GM19239 (cell line): ENCODE data around the gene C21orf91.
"Not testable (repeated sequence)": the region's sequence is repeated elsewhere in the genome, so short reads cannot be mapped to it uniquely, and the experiment has no call there.

Source experiments
- DNase-seq: peaks from one replicate; pipeline ENCODE4 v3.0.0; 2011; ENCODE audit warnings: low spot score; ENCODE audit not compliant: insufficient read length
- FAIRE-seq: peaks from 2 replicates; lab custom pipeline; 2011; peaks lifted over from hg19 to GRCh38; lab: Jason Lieb, UNC

Gene C21orf91

DNA sequence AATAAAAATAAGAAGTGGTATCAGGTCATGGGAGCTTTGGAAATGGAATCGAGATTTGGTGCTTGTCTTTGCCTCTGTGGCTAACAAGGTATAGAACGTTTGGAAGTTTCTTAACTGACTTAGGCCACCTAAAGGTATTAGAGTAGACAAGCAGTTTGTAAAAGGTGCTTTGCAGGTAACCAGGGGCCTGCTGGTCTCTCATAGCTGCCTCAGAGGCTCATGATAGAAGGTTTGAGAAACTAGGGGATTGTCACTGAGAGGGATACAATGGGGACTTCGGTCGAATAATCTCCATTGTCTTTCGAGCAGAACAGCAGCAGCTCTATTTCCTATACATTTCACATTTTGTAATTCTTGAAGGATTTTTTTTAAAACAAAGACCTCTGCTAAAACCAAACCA, 37.6 kb downstream of the C21orf91 start:
- FAIRE-seq (no peak), DNase-seq (no peak)

DNA sequence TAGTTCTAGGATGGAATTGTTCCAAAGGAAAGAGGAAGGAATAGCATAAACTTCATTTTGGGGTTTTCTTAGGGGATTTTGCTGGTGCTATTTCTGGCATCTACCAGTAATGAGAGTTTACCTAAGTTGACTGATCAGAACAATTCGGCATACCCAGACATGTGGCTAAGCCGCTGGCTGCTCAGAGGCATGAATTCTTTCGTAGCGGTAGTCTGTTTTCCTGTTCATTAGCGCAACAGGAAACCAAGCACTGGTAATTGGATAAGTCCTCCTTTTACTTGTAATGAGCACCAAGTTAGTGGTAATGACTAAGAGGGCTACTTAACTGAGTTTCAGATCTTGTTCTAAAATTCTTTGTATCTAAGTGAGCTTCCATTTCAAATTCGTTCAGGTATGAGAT, 38.6 kb downstream of the C21orf91 start:
- DNase-seq (no peak), FAIRE-seq (peak; percentile 93)

DNA sequence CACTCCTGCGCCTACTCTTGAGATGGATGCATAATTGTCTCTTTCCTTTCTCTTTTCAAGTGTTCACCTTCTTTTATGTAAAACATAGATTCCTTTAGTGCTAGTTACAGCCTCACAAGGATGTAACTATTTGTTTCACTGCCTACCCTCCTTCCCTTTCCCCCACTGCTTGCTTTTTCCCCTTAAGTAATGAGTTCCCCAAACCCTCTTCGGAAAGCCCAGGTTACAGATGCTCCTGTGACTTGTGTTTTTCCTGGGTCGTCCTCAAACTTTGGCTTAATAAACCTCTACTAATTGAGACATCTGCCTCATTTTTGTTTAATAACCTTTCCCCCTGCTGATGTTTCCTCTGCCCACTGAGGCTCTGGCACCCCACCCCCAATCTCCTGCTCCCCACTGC, 39.2 kb downstream of the C21orf91 start:
- no peak for DNase-seq
- no peak for FAIRE-seq

DNA sequence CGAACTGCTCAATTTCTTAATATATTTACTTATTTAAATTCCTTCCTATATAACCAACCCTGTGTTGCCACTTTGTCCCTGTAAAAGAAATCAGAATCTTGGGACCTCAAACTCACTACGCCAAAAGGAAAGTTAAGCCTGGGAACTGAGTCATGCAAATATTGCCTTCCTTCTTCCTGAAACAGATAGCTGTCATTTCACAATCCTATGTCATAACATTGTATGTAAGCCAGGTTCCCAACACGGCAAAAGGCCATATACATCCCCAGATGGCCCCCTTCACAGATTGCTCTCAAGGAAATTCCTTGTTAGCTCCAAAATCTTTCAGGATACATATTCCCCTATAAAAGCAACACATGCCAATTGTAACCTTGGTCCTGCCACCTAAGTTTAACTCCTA, 39.7 kb downstream of the C21orf91 start:
- FAIRE-seq: no peak

DNA sequence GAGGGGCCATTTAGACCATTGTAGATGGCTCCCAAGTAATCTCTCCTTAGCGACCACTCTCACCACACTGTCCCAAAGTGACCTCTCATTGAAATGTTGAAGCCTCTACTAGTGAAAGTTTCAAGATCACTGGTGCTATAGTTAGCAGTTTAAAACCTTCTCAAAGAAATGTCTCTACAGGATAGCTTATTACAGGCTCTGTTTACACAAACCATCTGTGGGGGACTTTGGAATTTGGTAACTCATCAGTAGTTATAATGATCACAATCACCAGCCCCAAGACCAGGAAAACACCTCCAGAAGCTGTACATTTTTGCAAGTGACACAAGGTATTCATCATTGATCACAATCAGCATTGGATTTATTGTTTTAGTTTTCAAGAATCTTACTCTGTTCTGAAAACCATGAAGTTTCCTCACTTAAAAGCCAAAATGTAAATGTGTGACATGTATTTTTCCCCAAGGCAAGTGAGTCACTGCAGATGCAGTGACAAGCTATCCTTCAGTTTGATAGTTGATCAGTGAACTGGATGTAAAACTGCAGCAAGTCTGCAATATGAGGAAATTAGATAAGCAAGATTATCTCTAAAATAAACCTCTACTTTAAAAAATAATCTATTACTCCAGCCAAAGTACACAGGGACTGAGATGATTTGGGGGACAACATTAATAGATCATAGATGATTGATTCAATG, 41.9 kb downstream of the C21orf91 start:
- FAIRE-seq: peak; percentile 60
- no peak for DNase-seq

More for the DNA sequence above, 39.7 kb downstream of the C21orf91 start:
- DNase-seq: no peak

DNA sequence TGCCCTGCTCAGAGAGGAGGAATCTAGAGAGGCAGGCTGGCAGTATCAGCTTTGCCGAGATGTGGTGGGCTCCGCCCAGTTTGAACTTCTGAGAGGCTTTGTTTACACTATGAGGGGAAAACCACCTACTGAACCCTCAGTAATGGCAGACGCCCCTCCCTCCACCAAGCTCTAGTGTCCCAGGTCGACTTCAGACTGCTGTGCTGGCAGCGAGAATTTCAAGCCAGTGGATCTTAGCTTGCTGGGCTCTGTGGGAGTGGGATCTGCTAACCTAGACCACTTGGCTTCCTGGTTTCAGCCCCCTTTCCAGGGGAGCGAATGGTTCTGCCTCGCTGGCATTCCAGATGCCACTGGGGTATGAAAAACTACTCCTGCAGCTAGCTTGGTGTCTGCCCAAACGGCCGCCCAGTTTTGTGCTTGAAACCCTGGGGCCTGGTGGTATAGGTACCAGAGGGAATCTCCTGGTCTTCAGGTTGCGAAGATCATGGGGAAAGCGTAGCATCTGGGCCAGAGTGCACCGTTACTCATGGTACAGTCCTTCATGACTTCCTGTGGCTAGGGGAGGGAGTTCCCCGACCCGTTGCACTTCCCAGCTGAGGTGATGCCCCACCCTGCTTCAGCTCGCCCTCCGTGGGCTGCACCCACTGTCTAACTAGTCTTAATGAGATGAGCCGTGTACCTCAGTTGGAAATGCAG, 43.6 kb downstream of the C21orf91 start:
- FAIRE-seq (peak; percentile 91), DNase-seq (no peak)

DNA sequence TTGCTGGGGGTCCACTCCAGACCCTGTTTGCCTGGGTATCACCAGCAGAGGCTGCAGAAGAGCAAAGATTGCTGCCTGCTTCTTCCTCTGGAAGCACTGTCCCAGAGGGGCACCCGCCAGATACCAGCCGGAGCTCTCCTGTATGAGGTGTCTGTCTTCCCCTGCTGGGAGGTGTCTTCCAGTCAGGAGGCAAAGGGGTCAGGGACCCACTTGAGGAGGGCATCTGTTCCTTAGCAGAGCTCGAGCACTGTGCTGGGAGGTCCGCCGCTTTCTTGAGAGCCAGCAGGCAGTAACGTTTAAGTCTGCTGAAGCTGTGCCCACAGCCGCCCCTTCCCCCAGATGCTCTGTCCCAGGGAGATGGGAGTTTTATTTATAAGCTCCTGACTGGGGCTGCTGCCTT, 44.1 kb downstream of the C21orf91 start:
- FAIRE-seq, DNase-seq: not testable (repeated sequence)

DNA sequence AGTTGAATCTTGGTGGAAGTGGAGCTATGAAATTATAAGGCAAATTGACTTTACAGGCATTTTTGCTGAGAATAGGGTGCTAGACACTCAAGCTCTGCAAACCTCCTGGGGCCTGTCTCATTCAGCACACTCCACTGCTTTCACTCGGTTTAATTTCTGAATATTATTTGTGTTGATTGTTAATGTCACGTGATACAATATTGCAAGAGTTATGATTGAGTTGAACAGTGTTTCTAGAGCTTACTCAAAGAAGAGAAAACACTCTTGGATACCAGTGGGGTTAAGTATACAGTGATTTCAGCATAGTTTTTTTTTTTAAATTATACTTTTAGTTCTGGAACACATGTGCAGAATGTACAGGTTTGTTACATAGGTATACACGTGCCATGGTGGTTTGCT, 49.7 kb downstream of the C21orf91 start:
- no peak for DNase-seq
- FAIRE-seq: no peak

DNA sequence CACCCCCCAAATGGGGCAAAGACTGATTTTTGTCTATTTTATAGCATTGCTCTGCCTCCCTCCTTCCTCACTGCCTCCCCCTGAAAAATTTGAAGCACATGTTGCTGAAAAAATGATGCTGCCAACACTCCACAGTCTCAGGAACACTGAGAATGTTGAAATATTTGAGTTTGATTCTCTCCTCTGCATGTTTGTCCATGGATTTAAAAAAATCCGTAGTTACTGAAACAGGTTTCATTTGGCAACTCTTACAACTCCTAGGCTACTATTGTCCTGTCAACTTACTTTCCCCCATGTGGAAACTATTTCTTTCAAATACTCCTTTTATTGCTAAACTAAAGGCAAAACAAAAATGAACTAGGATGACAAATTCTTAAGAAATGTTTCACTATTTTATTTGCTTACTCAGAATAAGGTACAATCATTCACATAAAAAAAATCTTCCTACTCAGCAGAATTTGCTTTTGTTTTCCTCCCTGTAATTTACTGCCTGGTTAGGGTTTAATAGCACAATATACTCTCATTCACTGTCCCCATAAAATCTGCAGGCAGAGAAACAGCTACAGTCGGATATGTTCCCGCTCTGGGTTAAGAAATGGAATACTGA, 50.2 kb downstream of the C21orf91 start:
- DNase-seq: no peak
- no peak for FAIRE-seq

DNA sequence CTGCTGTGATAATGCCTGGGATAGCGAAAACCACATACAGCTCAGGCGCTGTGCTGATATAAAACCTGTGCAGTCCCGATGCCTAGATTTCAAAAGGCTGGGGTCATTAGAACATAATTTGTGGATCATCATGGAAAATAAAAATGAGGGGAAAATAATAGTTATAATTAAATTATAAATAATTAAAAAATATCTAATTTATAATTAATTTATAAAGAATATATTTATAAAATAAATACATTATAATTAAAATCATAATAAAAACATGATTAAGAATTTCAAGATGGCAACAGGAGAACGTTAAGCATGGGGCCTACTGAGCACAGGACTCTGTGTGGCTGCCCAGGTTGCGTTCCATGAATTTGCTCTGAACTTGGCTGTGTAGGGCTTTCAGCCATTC, 53.9 kb downstream of the C21orf91 start:
- no peak for DNase-seq
- FAIRE-seq: no peak

DNA sequence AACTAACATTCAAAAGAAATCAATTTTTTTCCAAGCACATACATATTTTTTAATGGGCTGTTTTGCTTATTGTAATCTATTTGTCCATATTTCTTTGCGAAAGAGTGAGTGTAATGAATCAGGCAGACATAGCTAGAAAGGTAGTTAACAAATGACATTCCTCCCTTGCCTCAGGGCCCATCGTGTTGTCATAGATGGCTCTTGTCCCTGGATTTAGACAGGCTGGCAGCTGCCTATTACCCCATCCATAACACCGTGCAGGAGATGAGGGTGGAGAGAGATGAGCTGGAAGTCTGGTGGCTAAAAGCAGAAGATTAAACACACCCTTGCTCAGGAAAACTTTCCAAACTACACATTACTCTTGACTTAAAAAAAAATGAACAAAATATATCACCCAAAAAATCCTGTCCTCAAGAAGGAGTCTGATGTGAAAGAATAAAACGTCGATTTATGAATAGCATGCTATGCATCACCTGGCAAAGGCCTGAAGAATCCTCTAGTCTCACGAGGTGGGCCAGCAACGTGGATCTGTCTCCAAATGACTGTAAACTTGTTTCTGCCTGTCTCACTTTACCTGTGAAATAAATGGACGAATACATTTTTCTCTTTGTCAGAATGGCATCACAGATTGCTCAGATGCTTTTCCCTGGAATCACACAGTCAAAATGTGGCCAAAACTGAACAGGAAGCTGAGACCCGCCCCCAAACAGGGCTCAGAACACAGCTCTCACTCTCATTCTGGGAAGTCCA, 55.7 kb downstream of the C21orf91 start:
- no peak for DNase-seq

DNA sequence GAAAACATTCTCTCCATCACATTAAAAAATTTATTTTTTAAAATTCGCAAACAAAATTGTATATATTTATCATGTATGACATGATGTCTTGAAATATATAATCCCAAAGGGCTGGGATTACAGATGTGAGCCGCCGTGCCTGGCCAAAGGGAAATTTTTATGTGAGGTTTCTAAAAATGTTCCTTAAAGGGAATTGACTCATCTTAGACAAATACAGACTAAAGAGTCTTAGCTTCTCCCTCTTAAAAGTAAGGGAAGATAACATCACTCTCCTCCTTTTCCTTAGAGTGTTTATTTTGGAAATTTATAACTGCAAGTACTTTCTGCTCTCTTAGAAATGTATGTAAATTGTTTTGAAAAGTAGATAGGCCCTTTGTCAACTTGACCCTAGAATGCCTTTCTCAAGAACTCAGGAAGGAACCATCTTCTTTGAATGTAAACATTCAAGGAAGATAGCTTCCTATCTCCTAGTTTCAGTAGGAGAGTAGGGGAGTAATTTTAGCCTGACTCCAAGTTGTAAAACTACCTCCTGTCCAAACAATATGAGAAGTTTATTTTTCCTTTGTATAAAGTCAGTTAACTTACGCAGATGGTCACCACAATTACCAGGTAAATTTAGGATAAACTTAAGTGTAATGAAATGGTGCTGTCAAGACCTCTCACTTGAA, 59.5 kb downstream of the C21orf91 start:
- DNase-seq: no peak
- no peak for FAIRE-seq

More for the DNA sequence above, 55.7 kb downstream of the C21orf91 start:
- no peak for FAIRE-seq

DNA sequence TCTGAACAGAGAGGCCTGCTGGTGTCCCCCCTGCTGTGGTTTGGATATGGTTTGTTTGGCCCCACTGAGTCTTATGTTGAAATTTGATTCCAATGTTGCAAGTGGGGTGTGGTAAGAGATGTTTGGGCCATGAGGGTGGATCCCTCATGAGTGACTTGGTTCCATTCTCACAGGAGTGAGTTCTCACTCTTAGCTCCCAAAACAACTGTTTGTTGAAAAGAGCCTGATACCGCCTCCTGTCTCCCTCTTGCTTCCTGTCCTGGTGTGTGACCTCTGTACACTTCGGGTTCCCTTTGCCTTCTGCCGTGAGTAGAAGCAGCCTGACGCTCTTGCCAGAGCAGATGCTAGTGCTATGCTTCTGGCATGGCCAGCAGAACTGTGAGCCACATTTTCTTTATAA, 60.5 kb downstream of the C21orf91 start:
- FAIRE-seq (no peak), DNase-seq (no peak)

DNA sequence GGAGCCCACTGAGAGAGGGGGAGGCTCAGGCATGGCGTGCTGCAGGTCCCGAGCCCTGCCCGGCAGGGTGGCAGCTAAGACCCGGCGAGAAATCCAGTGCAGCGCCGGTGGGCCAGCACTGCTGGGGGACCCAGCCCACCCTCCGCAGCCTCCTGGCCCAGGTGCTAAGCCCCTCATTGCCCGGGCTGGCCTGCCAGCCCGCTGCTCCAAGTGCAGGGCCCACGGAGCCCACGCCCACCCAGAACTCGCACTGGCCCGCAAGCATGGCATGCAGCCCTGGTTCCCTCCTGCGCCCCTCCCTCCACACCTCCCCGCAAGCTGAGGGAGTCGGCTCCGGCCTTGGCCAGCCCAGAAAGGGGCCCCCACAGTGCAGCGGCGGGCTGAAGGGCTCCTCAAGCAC, 61.5 kb downstream of the C21orf91 start:
- FAIRE-seq (no peak), DNase-seq (no peak)

DNA sequence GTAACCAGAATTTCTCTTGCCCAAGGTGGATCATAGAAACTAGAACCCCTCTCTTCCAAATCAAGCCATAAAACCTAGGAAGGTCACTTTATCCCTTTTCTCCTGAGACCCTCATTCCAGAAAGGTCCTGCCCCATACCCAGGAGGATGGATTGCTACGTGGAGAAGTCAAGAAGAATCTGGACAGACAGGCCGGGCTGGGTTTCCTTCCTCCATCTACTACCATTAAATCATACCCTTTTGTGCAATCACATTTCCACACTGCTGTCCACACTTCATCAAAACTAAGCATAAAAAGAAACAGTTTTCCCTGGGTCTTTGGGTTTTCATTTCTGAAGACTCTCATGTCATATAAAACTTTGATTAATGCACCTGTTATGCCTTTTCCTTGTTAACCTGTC, 65.4 kb downstream of the C21orf91 start:
- DNase-seq (no peak), FAIRE-seq (no peak)

DNA sequence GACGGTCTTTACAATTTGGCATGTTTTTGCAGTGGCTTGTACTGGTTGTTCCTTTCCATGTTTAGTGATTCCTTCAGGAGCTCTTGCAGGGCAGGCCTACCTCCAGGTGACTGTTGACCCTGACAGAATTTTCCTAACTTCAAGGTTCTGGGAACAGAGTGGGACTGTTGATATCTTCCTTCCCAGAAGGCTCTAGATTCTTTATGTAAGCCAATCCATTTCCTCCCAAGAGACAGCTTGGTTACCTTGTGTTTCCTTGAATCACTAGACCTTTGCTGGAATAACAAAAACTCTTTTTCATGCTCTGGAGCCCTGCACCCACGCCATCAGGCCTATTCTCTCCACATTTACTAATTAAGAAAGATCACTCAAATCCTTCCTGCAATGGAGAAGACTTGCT, 67.0 kb downstream of the C21orf91 start:
- no peak for FAIRE-seq
- no peak for DNase-seq

DNA sequence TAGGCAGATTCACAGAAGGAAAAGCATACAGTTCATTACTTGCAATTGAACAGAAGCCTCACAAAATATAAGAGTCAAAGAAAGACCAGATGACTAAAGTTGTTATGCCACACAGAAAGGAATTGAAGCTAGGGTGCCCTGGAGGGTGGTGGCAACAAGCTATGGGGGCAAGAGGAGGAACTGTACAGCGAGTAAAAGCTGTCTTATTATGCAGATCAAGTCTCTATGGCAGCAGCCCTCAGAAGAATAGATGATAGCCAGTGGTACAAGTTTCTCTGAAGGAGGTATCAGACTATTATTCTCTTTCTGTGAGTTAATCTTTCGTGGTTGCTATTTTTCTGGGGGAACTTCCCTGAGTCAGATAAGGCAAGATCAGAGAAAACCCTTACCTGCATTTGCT, 72.2 kb downstream of the C21orf91 start:
- FAIRE-seq: no peak
- no peak for DNase-seq

DNA sequence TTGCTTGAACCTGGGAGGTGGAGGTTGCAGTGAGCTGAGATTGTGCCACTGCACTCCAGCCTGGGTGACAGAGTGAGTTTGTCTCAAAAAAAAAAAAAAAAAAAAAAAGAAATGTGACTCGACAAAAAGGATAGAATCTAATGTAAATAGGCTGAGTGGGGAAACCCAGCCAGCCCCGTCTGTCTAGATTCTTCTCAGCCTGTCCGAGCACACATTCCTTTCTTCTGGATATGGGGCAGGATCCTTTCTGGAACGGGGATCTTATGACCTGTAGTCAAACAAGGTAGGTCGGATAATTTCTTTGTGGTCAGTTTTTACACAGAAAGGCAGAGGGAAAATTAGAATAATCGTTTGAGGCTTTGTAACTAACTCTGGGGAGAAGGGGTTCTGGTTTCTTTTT, 74.1 kb downstream of the C21orf91 start:
- FAIRE-seq: no peak

DNA sequence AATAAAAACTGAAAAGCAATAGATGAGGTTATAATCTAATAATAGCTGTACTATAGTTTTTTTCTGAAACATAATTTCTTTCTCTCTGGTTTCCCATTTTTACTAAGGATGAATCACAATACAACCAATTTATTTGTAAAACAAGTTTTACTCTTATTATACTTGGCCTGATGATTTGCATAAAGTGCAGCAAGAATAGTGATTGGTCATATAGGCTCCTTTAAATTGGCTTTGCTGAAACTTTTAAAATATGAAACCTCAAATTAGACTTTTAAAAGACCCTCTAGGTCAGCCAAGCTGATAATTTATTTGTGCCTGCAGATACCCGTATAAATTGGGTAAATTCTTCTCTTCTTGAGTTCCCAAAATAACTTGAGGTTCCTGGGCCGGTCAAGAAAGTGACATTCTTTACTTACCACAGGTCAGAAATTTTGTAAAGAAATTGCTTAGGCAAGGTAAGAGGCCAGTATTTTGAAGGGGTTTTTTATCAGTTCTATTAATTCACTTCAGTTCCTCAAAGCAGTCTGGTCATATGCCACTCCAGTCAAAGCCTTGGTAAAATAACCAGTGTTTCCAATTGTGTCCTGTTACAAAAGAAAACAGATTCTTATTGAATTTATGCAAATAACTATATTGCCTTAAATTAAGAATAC, 76.1 kb downstream of the C21orf91 start:
- DNase-seq: no peak
- no peak for FAIRE-seq

More for the DNA sequence above, 74.1 kb downstream of the C21orf91 start:
- DNase-seq: no peak

DNA sequence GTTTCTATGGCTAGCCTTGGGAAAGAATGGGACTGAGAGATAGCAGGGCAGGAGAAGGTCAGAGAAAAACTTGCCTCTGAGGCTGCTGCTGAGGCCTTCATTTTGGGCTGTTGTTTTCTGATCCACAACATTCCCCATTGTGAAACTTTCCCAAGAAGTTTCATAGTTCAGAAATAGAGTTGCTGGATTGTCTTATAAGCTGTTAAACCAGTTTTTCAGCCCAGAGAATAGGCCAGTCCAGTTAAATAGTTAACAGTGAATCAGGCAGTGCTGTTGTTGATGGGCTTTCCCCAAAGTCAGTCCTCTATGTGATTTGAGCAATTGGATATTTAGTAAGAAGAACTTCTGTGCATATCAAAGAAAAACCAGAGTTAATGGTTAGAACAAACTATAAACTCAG, 77.0 kb downstream of the C21orf91 start:
- no peak for DNase-seq
- no peak for FAIRE-seq
